AG09319 (cell line): ENCODE data around the gene EDIL3.
"Not testable (repeated sequence)": the region's sequence is repeated elsewhere in the genome, so short reads cannot be mapped to it uniquely, and the experiment has no call there.

Experiments used
- DNase-seq: peaks from one replicate; pipeline ENCODE4 v3.0.0-alpha.2; 2010; ENCODE audit warnings: low read depth; ENCODE audit errors: extremely low read depth
- TF ChIP-seq, protein P1 (sequence below): IDR thresholded peaks from 2 replicates; pipeline ENCODE4 v1.5.1; 2011; ENCODE audit warnings: low read depth, mild to moderate bottlenecking, inconsistent platforms, low read length, moderate library complexity

The EDIL3 gene

GRCh38 chr5:84299959-84300358 is 84.7 kb downstream of the EDIL3 start:
- no peak for DNase-seq
- TF ChIP-seq, protein P1, sequence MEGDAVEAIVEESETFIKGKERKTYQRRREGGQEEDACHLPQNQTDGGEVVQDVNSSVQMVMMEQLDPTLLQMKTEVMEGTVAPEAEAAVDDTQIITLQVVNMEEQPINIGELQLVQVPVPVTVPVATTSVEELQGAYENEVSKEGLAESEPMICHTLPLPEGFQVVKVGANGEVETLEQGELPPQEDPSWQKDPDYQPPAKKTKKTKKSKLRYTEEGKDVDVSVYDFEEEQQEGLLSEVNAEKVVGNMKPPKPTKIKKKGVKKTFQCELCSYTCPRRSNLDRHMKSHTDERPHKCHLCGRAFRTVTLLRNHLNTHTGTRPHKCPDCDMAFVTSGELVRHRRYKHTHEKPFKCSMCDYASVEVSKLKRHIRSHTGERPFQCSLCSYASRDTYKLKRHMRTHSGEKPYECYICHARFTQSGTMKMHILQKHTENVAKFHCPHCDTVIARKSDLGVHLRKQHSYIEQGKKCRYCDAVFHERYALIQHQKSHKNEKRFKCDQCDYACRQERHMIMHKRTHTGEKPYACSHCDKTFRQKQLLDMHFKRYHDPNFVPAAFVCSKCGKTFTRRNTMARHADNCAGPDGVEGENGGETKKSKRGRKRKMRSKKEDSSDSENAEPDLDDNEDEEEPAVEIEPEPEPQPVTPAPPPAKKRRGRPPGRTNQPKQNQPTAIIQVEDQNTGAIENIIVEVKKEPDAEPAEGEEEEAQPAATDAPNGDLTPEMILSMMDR, result no peak

GRCh38 chr5:84298628-84299027 is 86.1 kb downstream of the EDIL3 start:
- TF ChIP-seq, protein P1, result no peak
- DNase-seq, result no peak

- DNase-seq, result not testable (repeated sequence)
These were observed 87.0 kb downstream of the EDIL3 start for GRCh38 chr5:84297641-84298040.

- DNase-seq, result no peak
- TF ChIP-seq, protein P1, result no peak
These were observed 91.7 kb downstream of the EDIL3 start for GRCh38 chr5:84292788-84293653.

DNA sequence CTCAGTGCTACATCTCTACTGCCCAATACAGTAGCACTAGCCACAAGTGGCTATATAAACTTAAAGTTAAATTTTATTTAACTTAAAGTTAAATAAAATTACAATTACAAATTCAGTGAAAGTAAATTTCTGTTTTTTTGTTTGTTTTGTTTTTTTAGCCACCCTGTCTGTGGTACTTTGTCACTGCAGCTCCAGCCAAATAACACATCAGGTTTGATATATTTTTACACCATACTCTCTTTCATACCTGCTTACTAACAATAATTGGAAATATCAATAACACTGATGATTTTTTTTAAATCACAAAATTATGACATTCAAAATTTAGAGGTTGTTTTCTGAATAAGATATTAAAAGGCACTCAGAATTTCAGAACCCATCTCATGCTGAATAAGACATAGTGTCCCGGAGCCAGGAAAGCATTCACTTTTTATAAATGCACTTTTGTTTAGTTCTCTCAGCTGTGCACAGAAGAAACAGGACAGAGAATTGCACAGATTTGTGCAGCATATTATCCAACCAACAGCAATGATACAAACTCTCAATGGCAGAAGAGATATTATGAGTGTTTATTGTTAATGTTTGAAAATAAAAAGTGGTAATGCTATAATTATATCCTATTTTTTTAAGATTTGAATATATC is 92.6 kb downstream of the EDIL3 start:
- DNase-seq, result no peak
- TF ChIP-seq, protein P1, result no peak

GRCh38 chr5:84290673-84291072 is 94.0 kb downstream of the EDIL3 start:
- DNase-seq, result no peak
- TF ChIP-seq, protein P1, result no peak

DNA sequence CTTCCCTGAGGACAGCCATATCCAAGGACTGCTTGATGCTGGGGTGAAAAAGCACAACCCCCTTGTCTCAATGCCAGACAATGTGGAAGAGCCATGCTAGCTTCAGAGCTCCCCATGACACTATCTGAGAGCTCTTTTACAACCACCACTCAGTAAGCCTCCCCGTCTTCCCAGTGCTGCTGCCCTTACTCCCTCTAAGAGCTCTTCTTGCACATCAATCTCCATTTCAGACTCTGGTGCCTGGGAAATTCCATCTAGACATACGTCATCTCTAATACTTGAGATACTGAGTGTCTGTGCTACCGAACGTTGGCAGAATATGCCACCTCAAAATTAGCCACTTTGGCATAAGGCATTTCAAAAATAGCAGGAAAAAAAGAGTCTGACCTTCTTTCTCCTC is 94.5 kb downstream of the EDIL3 start:
- TF ChIP-seq, protein P1, result no peak
- DNase-seq, result no peak
